Liver (tissue), 9 donors: ENCODE measurements around the gene CRYBG1. TPM values are rescaled to one million over a fixed set of nuclear protein-coding genes. Genes with fewer than 3 reads are reported as not detected.

ENCODE experiments used
- DNase-seq: peaks from one replicate; pipeline ENCODE4 v3.0.0-alpha.2; 2017; ENCODE audit warnings: low spot score
- H3K27ac ChIP-seq, 2 donors: one replicate each; pipeline ENCODE4 v1.7.0; 2013; ENCODE audit warnings: inconsistent platforms in 2 of 2, low read length in 2 of 2, control low read depth in 1 of 2, low read depth in 1 of 2, mild to moderate bottlenecking in 1 of 2
- H3K27me3 ChIP-seq, 4 donors: one replicate each; pipeline versions ENCODE4 v1.6.1 to v1.7.0; 2013; ENCODE audit warnings: low read length in 3 of 4, inconsistent platforms in 1 of 4, mild to moderate bottlenecking in 1 of 4, moderate library complexity in 1 of 4; ENCODE audit not compliant: control insufficient read depth in 4 of 4, insufficient read depth in 4 of 4
- H3K36me3 ChIP-seq, 4 donors: one replicate each; pipeline versions ENCODE4 v1.6.1 to v1.7.0; 2013; ENCODE audit warnings: low read length in 3 of 4, mild to moderate bottlenecking in 3 of 4, low read depth in 1 of 4, moderate library complexity in 1 of 4; ENCODE audit not compliant: control insufficient read depth in 4 of 4, insufficient read depth in 3 of 4
- H3K4me1 ChIP-seq, 4 donors: one replicate each; pipeline versions ENCODE4 v1.6.1 to v1.7.0; 2013; ENCODE audit warnings: low read length in 3 of 4, mild to moderate bottlenecking in 3 of 4, moderate library complexity in 1 of 4; ENCODE audit not compliant: control insufficient read depth in 4 of 4, insufficient read depth in 4 of 4
- H3K4me3 ChIP-seq, 3 donors: one replicate each; pipeline versions ENCODE4 v1.6.1 to v1.7.0; 2013; ENCODE audit warnings: low read length in 3 of 3, control low read depth in 1 of 3, low read depth in 1 of 3, mild to moderate bottlenecking in 1 of 3
- H3K9ac ChIP-seq, 2 donors: one replicate each; pipeline ENCODE4 v1.7.0; 2013; ENCODE audit warnings: low read length in 2 of 2, mild to moderate bottlenecking in 2 of 2, moderate library complexity in 2 of 2, control low read depth in 1 of 2, low read depth in 1 of 2
- H3K9me3 ChIP-seq, 4 donors: one replicate each; pipeline versions ENCODE4 v1.6.1 to v1.7.0; 2013; ENCODE audit warnings: low read length in 3 of 4; ENCODE audit not compliant: control insufficient read depth in 4 of 4
- CTCF ChIP-seq: fragments of 150-350 bp; IDR thresholded peaks from 2 replicates; pipeline ENCODE4 v1.5.1; 2017; ENCODE audit warnings: improper control_type of control experiment, low read depth, low read length; ENCODE audit not compliant: missing input control
- EGR1 ChIP-seq, 2 donors: IDR thresholded peaks; 2 replicates each; pipeline ENCODE4 v1.6.1; 2016 to 2018; ENCODE audit warnings: antibody characterized with exemption in 2 of 2, low read depth in 2 of 2
- FOXA1 ChIP-seq: IDR thresholded peaks from 2 replicates; pipeline ENCODE4 v1.6.1; 2016; ENCODE audit warnings: antibody characterized with exemption
- FOXA2 ChIP-seq: IDR thresholded peaks from 2 replicates; pipeline ENCODE4 v1.6.1; 2016; ENCODE audit warnings: antibody characterized with exemption
- GABPA ChIP-seq, 2 donors: IDR thresholded peaks in 1 of 2; conservative IDR thresholded peaks in 1 of 2; 2 replicates each; pipeline ENCODE4 v1.6.1; 2016; ENCODE audit warnings: antibody characterized with exemption in 2 of 2, mild to moderate bottlenecking in 1 of 2, moderate library complexity in 1 of 2
- HNF4A ChIP-seq, 2 donors: conservative IDR thresholded peaks; 2 replicates each; pipeline ENCODE4 v1.6.1; 2016; ENCODE audit warnings: antibody characterized with exemption in 2 of 2, mild to moderate bottlenecking in 2 of 2
- HNF4G ChIP-seq: IDR thresholded peaks from 2 replicates; pipeline ENCODE4 v1.6.1; 2016; ENCODE audit warnings: antibody characterized with exemption
- MAX ChIP-seq: IDR thresholded peaks from 2 replicates; pipeline ENCODE4 v1.6.1; 2016; ENCODE audit warnings: antibody characterized with exemption
- NR2F2 ChIP-seq: IDR thresholded peaks from 2 replicates; pipeline ENCODE4 v1.6.1; 2016; ENCODE audit warnings: antibody characterized with exemption
- RAD21 ChIP-seq, 2 donors: IDR thresholded peaks; 2 replicates each; pipeline ENCODE4 v1.6.1; 2016; ENCODE audit warnings: antibody characterized with exemption in 2 of 2, mild to moderate bottlenecking in 2 of 2
- REST ChIP-seq: IDR thresholded peaks from 2 replicates; pipeline ENCODE4 v1.6.1; 2016; ENCODE audit warnings: antibody characterized with exemption, mild to moderate bottlenecking
- RXRA ChIP-seq, 2 donors: IDR thresholded peaks; 2 replicates each; pipeline ENCODE4 v1.6.1; 2017 to 2018; ENCODE audit warnings: antibody characterized with exemption in 2 of 2, mild to moderate bottlenecking in 1 of 2
- SP1 ChIP-seq: IDR thresholded peaks from 2 replicates; pipeline ENCODE4 v1.6.1; 2018; ENCODE audit warnings: antibody characterized with exemption, mild to moderate bottlenecking
- YY1 ChIP-seq: IDR thresholded peaks from 2 replicates; pipeline ENCODE4 v1.6.1; 2016; ENCODE audit warnings: antibody characterized with exemption, mild to moderate bottlenecking
- WGBS: extraction: QIAGEN DNeasy Blood & Tissue Kit; methylation state at CpG from one replicate; pipeline ENCODE4 v1.1.7; 2013; 5-methylcytosine and 5-hydroxymethylcytosine counted together
- polyA plus RNA-seq, 2 donors: library from polyadenylated mRNA; stranded (reverse) in 1 of 2; unstranded in 1 of 2; fragments of 200-250 nt in 1 of 2; fragments of >200 nt in 1 of 2; fragmentation: Nextera tagmentation in 1 of 2; extraction: Ambion mirVana in 1 of 2; gene quantifications; one replicate each; pipeline versions ENCODE4 v1.2.1 to v1.2.3, GENCODE V29; 2013 to 2015
- total RNA-seq, 2 donors: library from RNA; depleted of rRNA; stranded (reverse); fragments of >200 nt; gene quantifications; one replicate each; pipeline ENCODE4 v1.2.3, GENCODE V29; 2014
- TF ChIP-seq, protein P1 (sequence below): IDR thresholded peaks from 2 replicates; pipeline ENCODE4 v1.6.1; 2016; ENCODE audit warnings: antibody characterized with exemption
- TF ChIP-seq, protein P2 (sequence below): IDR thresholded peaks from 2 replicates; pipeline ENCODE4 v1.6.1; 2016; ENCODE audit warnings: antibody characterized with exemption
- donor health status: healthy.
- donor health status: healthy.
- donor health status: healthy.
- donor health status: healthy.
- donor health status: healthy.

CRYBG1 gene
- total and polyA plus RNA-seq, 4 donors: 2.3 to 8.7 (median 4.0) TPM

- peaks cover 0 to 12% (median 3%) of the 10 kb centered on the region in 4 donors for H3K4me1 ChIP-seq
- no peak overlapping the region for H3K9ac ChIP-seq
- peaks cover 0 to 9% (median 4%) of the 10 kb centered on the region in 4 donors for H3K36me3 ChIP-seq
- DNase-seq: no peak
- no peaks in the 10 kb centered on the region for H3K27me3 ChIP-seq
- H3K4me3 ChIP-seq: no peak overlapping the region
- no peaks in the 10 kb centered on the region for H3K9me3 ChIP-seq
- TF ChIP-seq, protein P1, sequence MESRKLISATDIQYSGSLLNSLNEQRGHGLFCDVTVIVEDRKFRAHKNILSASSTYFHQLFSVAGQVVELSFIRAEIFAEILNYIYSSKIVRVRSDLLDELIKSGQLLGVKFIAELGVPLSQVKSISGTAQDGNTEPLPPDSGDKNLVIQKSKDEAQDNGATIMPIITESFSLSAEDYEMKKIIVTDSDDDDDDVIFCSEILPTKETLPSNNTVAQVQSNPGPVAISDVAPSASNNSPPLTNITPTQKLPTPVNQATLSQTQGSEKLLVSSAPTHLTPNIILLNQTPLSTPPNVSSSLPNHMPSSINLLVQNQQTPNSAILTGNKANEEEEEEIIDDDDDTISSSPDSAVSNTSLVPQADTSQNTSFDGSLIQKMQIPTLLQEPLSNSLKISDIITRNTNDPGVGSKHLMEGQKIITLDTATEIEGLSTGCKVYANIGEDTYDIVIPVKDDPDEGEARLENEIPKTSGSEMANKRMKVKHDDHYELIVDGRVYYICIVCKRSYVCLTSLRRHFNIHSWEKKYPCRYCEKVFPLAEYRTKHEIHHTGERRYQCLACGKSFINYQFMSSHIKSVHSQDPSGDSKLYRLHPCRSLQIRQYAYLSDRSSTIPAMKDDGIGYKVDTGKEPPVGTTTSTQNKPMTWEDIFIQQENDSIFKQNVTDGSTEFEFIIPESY: no peak
- TF ChIP-seq SP1 (no peak), YY1 (no peak), MAX (no peak), HNF4A (conservative IDR thresholded peaks at IDR 0.05) (no peak), GABPA (IDR thresholded peaks at IDR 0.05 in 1 of 2, conservative IDR thresholded peaks at IDR 0.05 in 1 of 2) (no peak), CTCF (no peak), EGR1 (IDR thresholded peaks at IDR 0.05; ENCODE audit: low read depth in 2 of 2) (no peak), RXRA (IDR thresholded peaks at IDR 0.05) (no peak), RAD21 (IDR thresholded peaks at IDR 0.05) (no peak), NR2F2 (no peak), FOXA1 (no peak)
- TF ChIP-seq, protein P2, sequence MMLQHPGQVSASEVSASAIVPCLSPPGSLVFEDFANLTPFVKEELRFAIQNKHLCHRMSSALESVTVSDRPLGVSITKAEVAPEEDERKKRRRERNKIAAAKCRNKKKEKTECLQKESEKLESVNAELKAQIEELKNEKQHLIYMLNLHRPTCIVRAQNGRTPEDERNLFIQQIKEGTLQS: no peak
- WGBS: 94% methylated on average over 2 of the region's 2 CpGs
- no peak overlapping the region for H3K27ac ChIP-seq
Observed at GRCh38 chr6:106527117-106527516, 166.6 kb downstream of the CRYBG1 start.

- peaks cover 0 to 12% (median 1%) of the 10 kb centered on the region in 4 donors for H3K4me1 ChIP-seq
- H3K9me3 ChIP-seq: no peaks in the 10 kb centered on the region
- TF ChIP-seq MAX (no peak), RXRA (IDR thresholded peaks at IDR 0.05) (no peak), FOXA1 (no peak), FOXA2 (no peak), NR2F2 (no peak), HNF4A (conservative IDR thresholded peaks at IDR 0.05) (no peak), HNF4G (no peak), REST (no peak)
- TF ChIP-seq, protein P2: no peak
- no peak for DNase-seq
- H3K27ac ChIP-seq: no peak overlapping the region
- 78% methylated on average over 3 of the region's 3 CpGs for WGBS
- peaks cover 0 to 9% (median 4%) of the 10 kb centered on the region in 4 donors for H3K36me3 ChIP-seq
- H3K9ac ChIP-seq: no peak overlapping the region
- no peaks in the 10 kb centered on the region for H3K27me3 ChIP-seq
- H3K4me3 ChIP-seq: no peak overlapping the region
Observed at GRCh38 chr6:106527979-106528378, 167.5 kb downstream of the CRYBG1 start.
